Frontal cortex (tissue), 4 donors: ENCODE results near the gene CCN5. TPM values are rescaled to one million over a fixed set of nuclear protein-coding genes. Genes with fewer than 3 reads are reported as not detected.
"Not testable (repeated sequence)": the region's sequence is repeated elsewhere in the genome, so short reads cannot be mapped to it uniquely, and the experiment has no call there.

ENCODE experiments used
- DNase-seq, 2 donors: peaks; one replicate each; pipeline ENCODE4 v3.0.0; 2012; ENCODE audit warnings: low spot score in 2 of 2
- FAIRE-seq: peaks from 2 replicates; lab custom pipeline; 2012; peaks lifted over from hg19 to GRCh38; lab: Jason Lieb, UNC
- total RNA-seq: library from RNA; depleted of rRNA; stranded (reverse); fragments of >200 nt; gene quantifications from one replicate; pipeline ENCODE4 v1.2.3, GENCODE V29; 2014
- donor health status: control.
- donor health status: control.
- donor health status: control.

Gene CCN5
- total RNA-seq, result not detected

- DNase-seq (peak in 1 of 2 donors; percentile 68), FAIRE-seq (no peak)
Observed at GRCh38 chr20:44714701-44715498, at the start of gene CCN5. Gene CCN5 (plus strand): TSS chr20:44715369. CDS start chr20:44715391, 22 bp downstream.

- DNase-seq, result no peak
- FAIRE-seq, result no peak
Observed at GRCh38 chr20:44666066-44666465, 49.1 kb upstream of the CCN5 start.

- not testable (repeated sequence) for DNase-seq, FAIRE-seq
Observed at GRCh38 chr20:44670851-44671250, 44.3 kb upstream of the CCN5 start.

GRCh38 chr20:44671541-44671940 is 43.6 kb upstream of the CCN5 start:
- not testable (repeated sequence) for DNase-seq, FAIRE-seq

GRCh38 chr20:44672318-44672902 is 42.8 kb upstream of the CCN5 start:
- DNase-seq, FAIRE-seq: not testable (repeated sequence)

- DNase-seq (no peak), FAIRE-seq (no peak)
Observed at GRCh38 chr20:44678242-44678641, 36.9 kb upstream of the CCN5 start.

- DNase-seq, result no peak
- no peak for FAIRE-seq
Observed at GRCh38 chr20:44678990-44679611, 36.1 kb upstream of the CCN5 start.

- no peak for DNase-seq
- FAIRE-seq, result no peak
Observed at GRCh38 chr20:44681796-44682566, 33.2 kb upstream of the CCN5 start.

- DNase-seq (no peak), FAIRE-seq (no peak)
Observed at GRCh38 chr20:44683263-44684046, 31.7 kb upstream of the CCN5 start.

- FAIRE-seq (no peak), DNase-seq (no peak)
Observed at GRCh38 chr20:44684047-44684967, 30.9 kb upstream of the CCN5 start.

- no peak for FAIRE-seq
- DNase-seq, result no peak
Observed at GRCh38 chr20:44686934-44687333, 28.2 kb upstream of the CCN5 start.

GRCh38 chr20:44688053-44688625 is 27.0 kb upstream of the CCN5 start:
- no peak for FAIRE-seq

GRCh38 chr20:44689809-44690208 is 25.4 kb upstream of the CCN5 start:
- no peak for DNase-seq
- FAIRE-seq, result no peak

More at GRCh38 chr20:44688053-44688625, 27.0 kb upstream of the CCN5 start:
- no peak for DNase-seq

GRCh38 chr20:44690781-44691423 is 24.3 kb upstream of the CCN5 start:
- no peak for DNase-seq
- FAIRE-seq, result no peak

GRCh38 chr20:44691424-44692423 is 23.4 kb upstream of the CCN5 start:
- FAIRE-seq (no peak), DNase-seq (no peak)

GRCh38 chr20:44692932-44693480 is 22.2 kb upstream of the CCN5 start:
- FAIRE-seq, result no peak
- DNase-seq, result no peak
